ENCODE data around the gene EIF4G1. TPM values are rescaled to one million over a fixed set of nuclear protein-coding genes. Genes with fewer than 3 reads are reported as not detected.

EIF4G1 gene
- polyA plus RNA-seq, 1 donor from 2014 or later = 66.9 TPM

DNA sequence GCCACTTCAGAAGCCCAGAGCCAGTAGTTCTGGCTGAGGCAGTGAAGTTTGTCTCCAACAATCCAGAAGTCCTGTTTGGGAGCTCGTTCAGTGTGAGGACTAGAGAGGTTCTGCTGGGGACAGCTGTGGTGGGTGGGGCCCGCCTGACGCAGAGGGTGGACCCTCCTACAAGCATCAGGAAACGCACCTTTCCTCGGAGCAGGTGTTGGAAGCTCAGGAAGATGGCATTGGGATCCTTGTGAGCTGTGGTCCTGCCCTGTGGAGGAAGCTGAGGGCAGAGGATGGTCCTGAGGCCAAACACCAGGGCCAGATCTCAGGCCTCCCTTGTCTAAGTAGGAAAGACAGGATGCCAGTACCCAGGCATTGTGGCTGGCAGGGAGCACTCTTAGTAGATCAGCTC is 58.5 kb downstream of the EIF4G1 start:
- Histone ChIP-seq H3K9me2 (ENCODE audit: insufficient read depth, low read length) (no peaks in the 10 kb centered on the region), H3K9me3 (ENCODE audit: low read length) (no peaks in the 10 kb centered on the region), H3K27ac (ENCODE audit: low read length) (no peak overlapping the region), H3F3A (ENCODE audit: insufficient read depth, low read length, poor library complexity, severe bottlenecking) (no peaks in the 10 kb centered on the region), H3K79me2 (replicated peaks; ENCODE audit: insufficient read depth, low read length) (no peaks in the 10 kb centered on the region), H3K36me3 (ENCODE audit: insufficient read depth, low read length) (peaks cover 5% of the 10 kb centered on the region), H3K4me3 (ENCODE audit: low read length) (no peak overlapping the region), H4K20me1 (ENCODE audit: insufficient read depth) (no peaks in the 10 kb centered on the region), H2AFZ (ENCODE audit: low read depth, low read length) (no peak overlapping the region), H3K9ac (ENCODE audit: low read length) (no peak overlapping the region), H3K27me3 (ENCODE audit: insufficient read depth, low read depth, low read length) (no peaks in the 10 kb centered on the region), H3K4me2 (ENCODE audit: low read length) (no peak overlapping the region)
- TF ChIP-seq POLR2AphosphoS5 (IDR thresholded peaks at IDR 0.05) = no peak
- TF ChIP-seq TAF1 (IDR thresholded peaks at IDR 0.05; ENCODE audit: low read depth) = no peak
- TF ChIP-seq, protein P1, sequence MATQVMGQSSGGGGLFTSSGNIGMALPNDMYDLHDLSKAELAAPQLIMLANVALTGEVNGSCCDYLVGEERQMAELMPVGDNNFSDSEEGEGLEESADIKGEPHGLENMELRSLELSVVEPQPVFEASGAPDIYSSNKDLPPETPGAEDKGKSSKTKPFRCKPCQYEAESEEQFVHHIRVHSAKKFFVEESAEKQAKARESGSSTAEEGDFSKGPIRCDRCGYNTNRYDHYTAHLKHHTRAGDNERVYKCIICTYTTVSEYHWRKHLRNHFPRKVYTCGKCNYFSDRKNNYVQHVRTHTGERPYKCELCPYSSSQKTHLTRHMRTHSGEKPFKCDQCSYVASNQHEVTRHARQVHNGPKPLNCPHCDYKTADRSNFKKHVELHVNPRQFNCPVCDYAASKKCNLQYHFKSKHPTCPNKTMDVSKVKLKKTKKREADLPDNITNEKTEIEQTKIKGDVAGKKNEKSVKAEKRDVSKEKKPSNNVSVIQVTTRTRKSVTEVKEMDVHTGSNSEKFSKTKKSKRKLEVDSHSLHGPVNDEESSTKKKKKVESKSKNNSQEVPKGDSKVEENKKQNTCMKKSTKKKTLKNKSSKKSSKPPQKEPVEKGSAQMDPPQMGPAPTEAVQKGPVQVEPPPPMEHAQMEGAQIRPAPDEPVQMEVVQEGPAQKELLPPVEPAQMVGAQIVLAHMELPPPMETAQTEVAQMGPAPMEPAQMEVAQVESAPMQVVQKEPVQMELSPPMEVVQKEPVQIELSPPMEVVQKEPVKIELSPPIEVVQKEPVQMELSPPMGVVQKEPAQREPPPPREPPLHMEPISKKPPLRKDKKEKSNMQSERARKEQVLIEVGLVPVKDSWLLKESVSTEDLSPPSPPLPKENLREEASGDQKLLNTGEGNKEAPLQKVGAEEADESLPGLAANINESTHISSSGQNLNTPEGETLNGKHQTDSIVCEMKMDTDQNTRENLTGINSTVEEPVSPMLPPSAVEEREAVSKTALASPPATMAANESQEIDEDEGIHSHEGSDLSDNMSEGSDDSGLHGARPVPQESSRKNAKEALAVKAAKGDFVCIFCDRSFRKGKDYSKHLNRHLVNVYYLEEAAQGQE (IDR thresholded peaks at IDR 0.05; ENCODE audit: borderline replicate concordance) = no peak
- no peak for TF ChIP-seq EZH2 (IDR thresholded peaks at IDR 0.05; ENCODE audit: borderline replicate concordance, insufficient read depth, low read length, poor library complexity, severe bottlenecking)
- no peak for TF ChIP-seq MXI1 (conservative IDR thresholded peaks at IDR 0.05; ENCODE audit: poor library complexity, severe bottlenecking)
- TF ChIP-seq SMC3 (conservative IDR thresholded peaks at IDR 0.05; ENCODE audit: poor library complexity) = no peak
- TF ChIP-seq EP300 (conservative IDR thresholded peaks at IDR 0.05; ENCODE audit: poor library complexity, severe bottlenecking) = no peak
- TF ChIP-seq RAD21 (conservative IDR thresholded peaks at IDR 0.05) = no peak

DNA sequence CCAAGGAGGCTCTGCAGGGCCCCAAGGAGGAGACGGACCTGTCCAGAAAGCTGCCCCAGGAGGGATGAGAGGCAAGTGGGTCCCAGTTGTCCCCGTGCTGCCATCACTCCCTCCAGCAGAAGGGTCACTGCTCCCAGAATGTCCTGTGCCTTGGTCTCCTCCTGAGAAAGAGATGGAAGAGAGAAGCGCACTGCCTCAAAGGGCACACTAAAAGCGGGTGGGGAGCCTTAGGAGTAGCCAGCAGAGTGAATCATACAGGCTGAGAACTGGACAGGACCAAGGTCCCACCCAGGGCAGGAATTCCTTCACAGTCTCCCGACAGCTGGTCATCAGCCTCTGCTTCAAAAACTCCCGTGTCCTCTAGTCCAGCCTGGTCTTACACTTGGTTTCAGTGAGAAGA is 59.0 kb downstream of the EIF4G1 start:
- Histone ChIP-seq H3K27ac (ENCODE audit: low read length) (no peak overlapping the region), H3K27me3 (ENCODE audit: insufficient read depth, low read depth, low read length) (peaks cover 3% of the 10 kb centered on the region), H3K9ac (ENCODE audit: low read length) (no peak overlapping the region), H3K9me3 (ENCODE audit: low read length) (no peaks in the 10 kb centered on the region), H3F3A (ENCODE audit: insufficient read depth, low read length, poor library complexity, severe bottlenecking) (no peaks in the 10 kb centered on the region), H3K36me3 (ENCODE audit: insufficient read depth, low read length) (peaks cover 5% of the 10 kb centered on the region), H2AFZ (ENCODE audit: low read depth, low read length) (no peak overlapping the region), H3K4me2 (ENCODE audit: low read length) (no peak overlapping the region), H3K4me3 (ENCODE audit: low read length) (no peak overlapping the region), H4K20me1 (ENCODE audit: insufficient read depth) (no peaks in the 10 kb centered on the region), H3K9me2 (ENCODE audit: insufficient read depth, low read length) (no peaks in the 10 kb centered on the region), H3K79me2 (replicated peaks; ENCODE audit: insufficient read depth, low read length) (no peaks in the 10 kb centered on the region)
- no peak for TF ChIP-seq EP300 (conservative IDR thresholded peaks at IDR 0.05; ENCODE audit: poor library complexity, severe bottlenecking)
- TF ChIP-seq, protein P2, sequence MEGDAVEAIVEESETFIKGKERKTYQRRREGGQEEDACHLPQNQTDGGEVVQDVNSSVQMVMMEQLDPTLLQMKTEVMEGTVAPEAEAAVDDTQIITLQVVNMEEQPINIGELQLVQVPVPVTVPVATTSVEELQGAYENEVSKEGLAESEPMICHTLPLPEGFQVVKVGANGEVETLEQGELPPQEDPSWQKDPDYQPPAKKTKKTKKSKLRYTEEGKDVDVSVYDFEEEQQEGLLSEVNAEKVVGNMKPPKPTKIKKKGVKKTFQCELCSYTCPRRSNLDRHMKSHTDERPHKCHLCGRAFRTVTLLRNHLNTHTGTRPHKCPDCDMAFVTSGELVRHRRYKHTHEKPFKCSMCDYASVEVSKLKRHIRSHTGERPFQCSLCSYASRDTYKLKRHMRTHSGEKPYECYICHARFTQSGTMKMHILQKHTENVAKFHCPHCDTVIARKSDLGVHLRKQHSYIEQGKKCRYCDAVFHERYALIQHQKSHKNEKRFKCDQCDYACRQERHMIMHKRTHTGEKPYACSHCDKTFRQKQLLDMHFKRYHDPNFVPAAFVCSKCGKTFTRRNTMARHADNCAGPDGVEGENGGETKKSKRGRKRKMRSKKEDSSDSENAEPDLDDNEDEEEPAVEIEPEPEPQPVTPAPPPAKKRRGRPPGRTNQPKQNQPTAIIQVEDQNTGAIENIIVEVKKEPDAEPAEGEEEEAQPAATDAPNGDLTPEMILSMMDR (IDR thresholded peaks at IDR 0.05; ENCODE audit: poor library complexity, severe bottlenecking) = no peak
- TF ChIP-seq, protein P1 (IDR thresholded peaks at IDR 0.05; ENCODE audit: borderline replicate concordance) = no peak
- TF ChIP-seq SMC3 (conservative IDR thresholded peaks at IDR 0.05; ENCODE audit: poor library complexity) = no peak
- no peak for TF ChIP-seq MXI1 (conservative IDR thresholded peaks at IDR 0.05; ENCODE audit: poor library complexity, severe bottlenecking)
- no peak for TF ChIP-seq TAF1 (IDR thresholded peaks at IDR 0.05; ENCODE audit: low read depth)
- TF ChIP-seq POLR2AphosphoS5 (IDR thresholded peaks at IDR 0.05) = no peak
- no peak for TF ChIP-seq RAD21 (conservative IDR thresholded peaks at IDR 0.05)
- no peak for TF ChIP-seq EZH2 (IDR thresholded peaks at IDR 0.05; ENCODE audit: borderline replicate concordance, insufficient read depth, low read length, poor library complexity, severe bottlenecking)

All from neural cell (in vitro differentiated cells).